ENCODE measurements around the gene PRICKLE2. TPM values are rescaled to one million over a fixed set of nuclear protein-coding genes. Genes with fewer than 3 reads are reported as not detected.

Gene PRICKLE2
- total RNA-seq, 4 donors from 2014 or later: 54.3 to 98.6 (median 62.5) TPM

- no peak for TF ChIP-seq CTCF (IDR thresholded peaks at IDR 0.05; ENCODE audit: low read depth)
These were observed 25.8 kb upstream of the PRICKLE2 start for GRCh38 chr3:64251019-64251418.

- no peak for TF ChIP-seq CTCF (IDR thresholded peaks at IDR 0.05; ENCODE audit: low read depth)
These were observed 22.9 kb upstream of the PRICKLE2 start for GRCh38 chr3:64247991-64248646.

GRCh38 chr3:64244011-64244942 is 19.0 kb upstream of the PRICKLE2 start:
- no peak for TF ChIP-seq CTCF (IDR thresholded peaks at IDR 0.05; ENCODE audit: low read depth)

- TF ChIP-seq CTCF (IDR thresholded peaks at IDR 0.05; ENCODE audit: low read depth): no peak
These were observed 17.2 kb upstream of the PRICKLE2 start for GRCh38 chr3:64242435-64242834.

DNA sequence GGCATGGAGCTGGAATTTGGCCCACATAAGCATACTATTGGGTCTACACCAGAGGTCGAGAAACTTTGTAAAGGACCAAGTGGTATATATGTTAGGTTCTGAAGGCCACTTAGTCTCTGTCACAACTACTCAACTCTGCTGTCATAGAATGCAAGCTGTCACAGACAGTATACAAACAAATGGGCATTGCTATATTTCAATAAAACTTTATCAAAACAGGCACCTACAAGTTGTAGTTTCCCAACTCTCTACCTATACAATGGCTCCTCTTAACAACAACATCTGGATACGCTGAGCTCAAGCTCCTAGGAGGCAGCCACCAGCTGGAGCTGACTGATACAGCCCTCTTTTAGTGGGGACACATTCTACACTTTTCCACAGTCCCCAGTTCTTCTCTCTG is 15.7 kb upstream of the PRICKLE2 start:
- no peak for TF ChIP-seq CTCF (IDR thresholded peaks at IDR 0.05; ENCODE audit: low read depth)

GRCh38 chr3:64240396-64240795 is 15.1 kb upstream of the PRICKLE2 start:
- TF ChIP-seq CTCF (IDR thresholded peaks at IDR 0.05; ENCODE audit: low read depth): no peak

GRCh38 chr3:64239841-64240240 is 14.6 kb upstream of the PRICKLE2 start:
- no peak for TF ChIP-seq CTCF (IDR thresholded peaks at IDR 0.05; ENCODE audit: low read depth)

Measured in subcutaneous adipose tissue (tissue), 4 donors.